Measurements from ENCODE around the gene TENT5C.
A peak's percentile ranks its signal among the peaks of the same experiment; 100 is the strongest.

Gene TENT5C

GRCh38 chr1:117566556-117566955, 39.3 kb upstream of the TENT5C start:
- Mint-ChIP-seq H3K9me3 (no peaks in the 10 kb centered on the region), H3K27ac (no peak overlapping the region), H3K4me1 (ENCODE audit: low read depth) (peaks cover 9% of the 10 kb centered on the region), H3K27me3 (ENCODE audit: low read depth) (peaks cover 17% of the 10 kb centered on the region), H3K36me3 (ENCODE audit: low read depth) (no peaks in the 10 kb centered on the region), H3K4me3 (no peak overlapping the region)

GRCh38 chr1:117567435-117567834, 38.4 kb upstream of the TENT5C start:
- Mint-ChIP-seq H3K36me3 (ENCODE audit: low read depth) (no peaks in the 10 kb centered on the region), H3K27ac (no peak overlapping the region), H3K4me3 (no peak overlapping the region), H3K27me3 (ENCODE audit: low read depth) (peaks cover 18% of the 10 kb centered on the region), H3K9me3 (no peaks in the 10 kb centered on the region), H3K4me1 (ENCODE audit: low read depth) (peaks cover 11% of the 10 kb centered on the region)

- H3K4me1 Mint-ChIP-seq (ENCODE audit: low read depth), result peaks cover 16% of the 10 kb centered on the region
- H3K9me3 Mint-ChIP-seq, result no peaks in the 10 kb centered on the region
- no peak overlapping the region for H3K27ac Mint-ChIP-seq
- H3K4me3 Mint-ChIP-seq, result no peak overlapping the region
- H3K36me3 Mint-ChIP-seq (ENCODE audit: low read depth), result no peaks in the 10 kb centered on the region
- peaks cover 18% of the 10 kb centered on the region for H3K27me3 Mint-ChIP-seq (ENCODE audit: low read depth)
These were observed 37.9 kb upstream of the TENT5C start for GRCh38 chr1:117567976-117568375.

DNA sequence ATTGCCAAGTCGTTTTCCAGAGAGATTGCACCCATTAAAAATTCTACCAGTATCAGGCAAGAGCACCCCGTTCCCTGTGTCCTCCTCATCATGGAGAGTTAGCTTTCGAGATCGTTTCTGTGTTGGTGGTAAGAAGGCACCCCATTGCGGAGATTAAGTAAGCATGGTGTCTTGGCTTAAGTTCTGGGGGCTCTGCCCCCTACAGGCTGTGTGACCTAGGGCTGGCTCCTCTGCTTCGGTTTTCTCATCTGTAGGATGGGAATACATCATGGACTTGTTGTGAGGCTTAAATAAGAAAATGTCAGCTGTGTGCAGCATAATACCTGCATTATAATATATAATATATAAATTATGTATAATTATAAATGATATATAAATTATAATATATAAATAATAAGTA, 36.8 kb upstream of the TENT5C start:
- no peaks in the 10 kb centered on the region for H3K36me3 Mint-ChIP-seq (ENCODE audit: low read depth)
- H3K4me3 Mint-ChIP-seq, result no peak overlapping the region
- peaks cover 18% of the 10 kb centered on the region for H3K27me3 Mint-ChIP-seq (ENCODE audit: low read depth)
- no peak overlapping the region for H3K27ac Mint-ChIP-seq
- peaks cover 19% of the 10 kb centered on the region for H3K4me1 Mint-ChIP-seq (ENCODE audit: low read depth)
- no peaks in the 10 kb centered on the region for H3K9me3 Mint-ChIP-seq

DNA sequence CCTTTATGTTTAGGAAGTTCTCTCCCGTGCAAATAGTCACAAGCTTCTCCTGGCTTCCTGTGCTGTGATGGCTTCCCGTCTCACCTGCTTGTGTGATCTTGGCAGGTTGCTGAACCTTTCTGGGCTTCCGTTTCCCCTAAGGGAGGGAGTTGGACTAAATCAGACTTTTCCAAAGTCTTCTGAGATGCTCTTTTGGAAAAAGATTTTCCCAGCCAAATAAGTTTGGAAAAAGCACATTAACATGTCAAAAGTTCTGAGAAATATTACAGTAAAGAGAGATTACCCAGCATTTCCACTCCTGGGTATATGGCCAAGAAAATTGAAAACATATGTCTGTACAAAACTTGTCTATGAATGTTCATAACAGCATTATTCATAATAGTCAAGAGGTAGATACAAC, 36.0 kb upstream of the TENT5C start:
- Mint-ChIP-seq H3K27ac (no peak overlapping the region), H3K4me3 (no peak overlapping the region), H3K27me3 (ENCODE audit: low read depth) (peaks cover 16% of the 10 kb centered on the region)

GRCh38 chr1:117570988-117571409, 34.8 kb upstream of the TENT5C start:
- no peak overlapping the region for H3K27ac Mint-ChIP-seq
- H3K27me3 Mint-ChIP-seq (ENCODE audit: low read depth), result peaks cover 15% of the 10 kb centered on the region
- H3K4me1 Mint-ChIP-seq (ENCODE audit: low read depth), result peaks cover 22% of the 10 kb centered on the region
- H3K36me3 Mint-ChIP-seq (ENCODE audit: low read depth), result no peaks in the 10 kb centered on the region
- H3K4me3 Mint-ChIP-seq, result no peak overlapping the region
- H3K9me3 Mint-ChIP-seq, result no peaks in the 10 kb centered on the region

More for the DNA sequence above, 36.0 kb upstream of the TENT5C start:
- Mint-ChIP-seq H3K4me1 (ENCODE audit: low read depth) (peaks cover 22% of the 10 kb centered on the region), H3K9me3 (no peaks in the 10 kb centered on the region), H3K36me3 (ENCODE audit: low read depth) (no peaks in the 10 kb centered on the region)

GRCh38 chr1:117571496-117571895, 34.4 kb upstream of the TENT5C start:
- peaks cover 22% of the 10 kb centered on the region for H3K4me1 Mint-ChIP-seq (ENCODE audit: low read depth)
- H3K36me3 Mint-ChIP-seq (ENCODE audit: low read depth), result no peaks in the 10 kb centered on the region
- peaks cover 15% of the 10 kb centered on the region for H3K27me3 Mint-ChIP-seq (ENCODE audit: low read depth)
- no peak overlapping the region for H3K4me3 Mint-ChIP-seq
- H3K27ac Mint-ChIP-seq, result no peak overlapping the region
- no peaks in the 10 kb centered on the region for H3K9me3 Mint-ChIP-seq

- Mint-ChIP-seq H3K4me3 (peak overlapping the region; percentile 24), H3K36me3 (ENCODE audit: low read depth) (no peaks in the 10 kb centered on the region)
These were observed 33.3 kb upstream of the TENT5C start for GRCh38 chr1:117572546-117572945.

DNA sequence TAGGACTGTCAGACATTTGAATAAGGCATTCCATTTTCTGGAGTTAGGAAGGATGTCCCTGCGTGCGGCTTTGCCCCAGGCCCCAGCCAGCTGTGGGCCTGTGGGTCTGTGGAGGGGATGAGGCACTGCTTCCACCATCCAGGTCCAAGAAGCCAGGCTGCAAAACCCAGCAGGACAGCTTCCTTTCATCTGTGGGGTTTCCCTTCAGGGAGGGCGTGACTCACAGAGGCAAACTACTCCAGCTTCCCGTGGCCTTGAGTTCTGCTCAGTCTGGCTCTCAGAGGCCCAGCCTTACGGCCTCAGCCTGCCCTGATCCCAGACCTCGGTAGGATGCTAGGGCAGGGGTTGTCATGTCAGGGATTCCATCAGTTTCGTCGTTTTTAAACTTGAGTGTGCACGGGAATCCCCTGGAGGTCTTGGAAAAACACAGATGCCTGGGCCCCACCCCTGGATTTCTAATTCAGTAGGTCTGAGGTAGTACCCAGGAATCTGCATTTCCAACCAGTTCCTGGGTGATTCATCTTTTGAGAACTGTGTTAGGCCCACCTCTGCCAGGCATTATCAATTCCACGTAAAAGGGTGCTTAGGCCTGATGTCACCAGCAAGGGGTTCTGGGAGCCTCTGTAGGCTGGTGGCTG, 32.3 kb upstream of the TENT5C start:
- Mint-ChIP-seq H3K4me3 (no peak overlapping the region), H3K4me1 (ENCODE audit: low read depth) (peaks cover 22% of the 10 kb centered on the region), H3K27ac (no peak overlapping the region), H3K9me3 (no peaks in the 10 kb centered on the region), H3K27me3 (ENCODE audit: low read depth) (peaks cover 15% of the 10 kb centered on the region), H3K36me3 (ENCODE audit: low read depth) (no peaks in the 10 kb centered on the region)

More at GRCh38 chr1:117572546-117572945, 33.3 kb upstream of the TENT5C start:
- Mint-ChIP-seq H3K27ac (peak overlapping the region; percentile 52), H3K27me3 (ENCODE audit: low read depth) (peaks cover 15% of the 10 kb centered on the region), H3K4me1 (ENCODE audit: low read depth) (peaks cover 22% of the 10 kb centered on the region), H3K9me3 (no peaks in the 10 kb centered on the region)

DNA sequence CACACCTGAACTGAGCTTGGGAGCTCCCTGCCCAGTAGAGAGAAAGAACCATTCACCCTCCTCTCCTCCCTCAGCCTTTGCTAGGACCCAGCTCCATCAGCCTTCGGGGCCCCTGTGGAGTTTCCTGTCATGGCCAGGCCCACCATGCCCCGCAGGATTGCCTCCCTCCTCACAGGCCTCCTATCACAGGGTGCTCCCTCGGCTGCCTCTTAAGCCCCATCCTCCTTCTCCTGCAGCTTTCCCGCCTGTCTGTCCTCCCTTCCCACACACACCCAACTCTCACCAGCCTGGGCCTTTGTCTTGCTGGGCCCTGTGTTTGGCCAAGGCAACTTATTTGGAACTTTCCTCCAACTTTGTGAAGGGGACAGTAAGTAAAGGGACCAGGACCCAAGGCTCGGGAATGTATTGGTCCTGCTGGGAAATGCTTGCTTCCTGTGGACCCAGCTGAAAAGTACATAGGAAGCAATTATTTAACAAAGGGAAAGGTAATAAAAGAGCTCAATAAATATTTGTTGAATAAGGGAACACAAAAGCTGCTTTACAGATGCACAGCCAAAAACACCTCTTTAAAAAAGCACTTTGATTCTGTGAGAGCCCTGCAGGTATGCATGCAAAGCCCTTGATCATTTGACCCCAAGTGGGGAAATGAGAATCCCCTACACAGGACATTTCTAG, 31.6 kb upstream of the TENT5C start:
- Mint-ChIP-seq H3K27me3 (ENCODE audit: low read depth) (peaks cover 15% of the 10 kb centered on the region), H3K27ac (no peak overlapping the region), H3K36me3 (ENCODE audit: low read depth) (no peaks in the 10 kb centered on the region), H3K4me1 (ENCODE audit: low read depth) (peaks cover 22% of the 10 kb centered on the region), H3K9me3 (no peaks in the 10 kb centered on the region), H3K4me3 (no peak overlapping the region)

DNA sequence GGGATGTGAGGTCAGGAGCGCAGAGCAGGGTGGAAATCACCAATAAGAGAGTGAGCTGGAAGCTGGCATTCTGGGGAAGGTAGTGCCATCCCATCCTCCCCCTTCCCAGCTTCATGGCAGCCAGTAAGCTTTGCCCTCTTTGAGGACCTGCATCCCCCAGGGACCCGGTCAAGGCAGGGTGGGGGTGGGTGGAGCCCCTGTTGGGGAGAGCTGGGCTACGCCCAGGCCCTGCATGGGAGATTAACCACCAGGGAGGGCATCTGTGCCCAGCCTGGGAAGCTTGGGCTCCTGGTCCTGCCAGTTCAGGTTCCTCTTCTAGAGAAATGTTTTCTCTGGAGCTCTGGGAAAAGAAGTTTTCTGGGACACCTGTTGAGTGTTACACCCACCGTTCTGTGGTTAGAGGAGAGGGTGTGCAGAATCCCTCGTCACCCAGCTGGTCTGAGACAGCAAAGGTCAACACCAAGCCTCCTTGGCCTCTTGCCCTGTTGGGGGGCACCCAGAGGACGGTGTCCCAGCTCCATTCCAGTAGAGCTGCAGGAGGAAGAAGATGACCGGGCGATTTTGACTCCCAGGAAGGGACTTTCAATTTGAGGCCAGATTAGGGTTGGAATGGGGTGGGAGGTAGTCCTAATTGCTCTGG, 30.1 kb upstream of the TENT5C start:
- Mint-ChIP-seq H3K36me3 (ENCODE audit: low read depth) (no peaks in the 10 kb centered on the region), H3K27ac (no peak overlapping the region), H3K9me3 (no peaks in the 10 kb centered on the region), H3K4me1 (ENCODE audit: low read depth) (peaks cover 19% of the 10 kb centered on the region), H3K27me3 (ENCODE audit: low read depth) (peaks cover 5% of the 10 kb centered on the region), H3K4me3 (no peak overlapping the region)

GRCh38 chr1:117576236-117576635, 29.6 kb upstream of the TENT5C start:
- Mint-ChIP-seq H3K4me1 (ENCODE audit: low read depth) (peaks cover 19% of the 10 kb centered on the region), H3K9me3 (no peaks in the 10 kb centered on the region), H3K4me3 (no peak overlapping the region), H3K27ac (no peak overlapping the region), H3K36me3 (ENCODE audit: low read depth) (no peaks in the 10 kb centered on the region), H3K27me3 (ENCODE audit: low read depth) (peaks cover 8% of the 10 kb centered on the region)

- Mint-ChIP-seq H3K36me3 (ENCODE audit: low read depth) (no peaks in the 10 kb centered on the region), H3K27ac (no peak overlapping the region), H3K9me3 (no peaks in the 10 kb centered on the region), H3K4me3 (no peak overlapping the region), H3K4me1 (ENCODE audit: low read depth) (peaks cover 13% of the 10 kb centered on the region), H3K27me3 (ENCODE audit: low read depth) (peaks cover 5% of the 10 kb centered on the region)
These were observed 28.5 kb upstream of the TENT5C start for GRCh38 chr1:117577191-117577885.

DNA sequence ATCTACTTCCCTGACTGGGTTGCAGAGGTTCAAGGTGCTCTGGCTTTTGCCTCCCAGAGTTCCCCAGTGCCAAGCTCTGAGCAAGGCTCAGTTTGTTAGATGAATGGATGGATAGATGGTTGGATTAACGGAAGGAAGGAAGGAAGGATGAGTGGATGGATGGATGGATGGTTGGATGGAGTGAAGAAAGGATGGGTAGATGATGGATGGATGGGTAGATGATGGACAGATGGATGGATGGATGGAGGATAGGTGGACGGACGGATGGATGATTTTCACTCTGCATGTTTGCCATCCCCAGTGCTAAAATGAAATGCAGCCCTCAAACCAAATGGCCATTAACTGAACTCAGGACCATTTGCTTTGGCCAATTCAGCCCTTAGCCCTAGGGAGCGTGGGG, 27.4 kb upstream of the TENT5C start:
- Mint-ChIP-seq H3K4me3 (no peak overlapping the region), H3K27me3 (ENCODE audit: low read depth) (peaks cover 5% of the 10 kb centered on the region), H3K36me3 (ENCODE audit: low read depth) (no peaks in the 10 kb centered on the region), H3K9me3 (no peaks in the 10 kb centered on the region), H3K4me1 (ENCODE audit: low read depth) (peaks cover 4% of the 10 kb centered on the region), H3K27ac (no peak overlapping the region)

All from T-helper 1 cell treated with Interleukin-12 subunit alpha and Interleukin-12 subunit beta and Interleukin-4 antibody, amounts not matched to agents 30 μg/mL and 1 μg/mL, for 36 hours (primary cell).